HEK293 (cell line): ENCODE data around the gene FGFBP3.

Experiments used
- AEBP2 ChIP-seq: fragments of 450-650 bp; formaldehyde crosslinking; IDR thresholded peaks from 2 replicates; pipeline ENCODE4 v1.5.1; 2016; ENCODE audit warnings: missing biosample characterization, missing genetic modification characterization, borderline replicate concordance
- GLIS1 ChIP-seq: fragments of 450-650 bp; formaldehyde crosslinking; IDR thresholded peaks from 2 replicates; pipeline ENCODE4 v1.5.1; 2016; ENCODE audit warnings: missing biosample characterization, missing genetic modification characterization
- HIC1 ChIP-seq: fragments of 450-650 bp; formaldehyde crosslinking; IDR thresholded peaks from 2 replicates; pipeline ENCODE4 v1.5.1; 2016; ENCODE audit warnings: missing biosample characterization, missing genetic modification characterization
- HOXC10 ChIP-seq: sonication (generic); formaldehyde crosslinking; IDR thresholded peaks from 2 replicates; pipeline ENCODE4 v1.8.1; 2023; ENCODE audit warnings: mild to moderate bottlenecking, missing genetic modification reagents
- KLF17 ChIP-seq: fragments of 450-650 bp; formaldehyde crosslinking; IDR thresholded peaks from 2 replicates; pipeline ENCODE4 v1.5.1; 2016; ENCODE audit warnings: missing biosample characterization, missing genetic modification characterization
- KLF9 ChIP-seq: fragments of 450-650 bp; formaldehyde crosslinking; IDR thresholded peaks from 2 replicates; pipeline ENCODE4 v1.5.1; 2016; ENCODE audit warnings: missing biosample characterization, missing genetic modification characterization, low read depth
- MYNN ChIP-seq: fragments of 450-650 bp; formaldehyde crosslinking; IDR thresholded peaks from 2 replicates; pipeline ENCODE4 v1.5.1; 2016; ENCODE audit warnings: missing biosample characterization, missing genetic modification characterization, borderline replicate concordance
- PATZ1 ChIP-seq: fragments of 450-650 bp; formaldehyde crosslinking; IDR thresholded peaks from 2 replicates; pipeline ENCODE4 v1.5.1; 2016; ENCODE audit warnings: missing biosample characterization, missing genetic modification characterization
- SCRT1 ChIP-seq: fragments of 450-650 bp; formaldehyde crosslinking; IDR thresholded peaks from 2 replicates; pipeline ENCODE4 v1.5.1; 2016; ENCODE audit warnings: missing biosample characterization, missing genetic modification characterization, borderline replicate concordance
- YY1 ChIP-seq: fragments of 450-650 bp; formaldehyde crosslinking; IDR thresholded peaks from 2 replicates; pipeline ENCODE4 v1.5.1; 2018; ENCODE audit warnings: missing biosample characterization, missing genetic modification characterization
- YY2 ChIP-seq: fragments of 450-650 bp; formaldehyde crosslinking; IDR thresholded peaks from 2 replicates; pipeline ENCODE4 v1.5.1; 2016; ENCODE audit warnings: missing biosample characterization, missing genetic modification characterization
- ZFP37 ChIP-seq: fragments of 450-650 bp; formaldehyde crosslinking; IDR thresholded peaks from 2 replicates; pipeline ENCODE4 v1.5.1; 2016; ENCODE audit warnings: missing biosample characterization, missing genetic modification characterization
- ZNF155 ChIP-seq: fragments of 450-650 bp; formaldehyde crosslinking; IDR thresholded peaks from 2 replicates; pipeline ENCODE4 v1.5.1; 2016; ENCODE audit warnings: missing biosample characterization, missing genetic modification characterization
- ZNF16 ChIP-seq: fragments of 450-650 bp; formaldehyde crosslinking; IDR thresholded peaks from 2 replicates; pipeline ENCODE4 v1.5.1; 2016; ENCODE audit warnings: low read depth, missing biosample characterization, missing genetic modification characterization
- ZNF169 ChIP-seq: fragments of 450-650 bp; formaldehyde crosslinking; IDR thresholded peaks from 2 replicates; pipeline ENCODE4 v1.5.1; 2016; ENCODE audit warnings: missing biosample characterization, missing genetic modification characterization
- ZNF175 ChIP-seq: fragments of 450-650 bp; formaldehyde crosslinking; IDR thresholded peaks from 2 replicates; pipeline ENCODE4 v1.5.1; 2016; ENCODE audit warnings: missing biosample characterization, missing genetic modification characterization
- ZNF202 ChIP-seq: fragments of 450-650 bp; formaldehyde crosslinking; IDR thresholded peaks from 2 replicates; pipeline ENCODE4 v1.5.1; 2016; ENCODE audit warnings: missing biosample characterization, missing genetic modification characterization, borderline replicate concordance
- ZNF23 ChIP-seq: fragments of 450-650 bp; formaldehyde crosslinking; IDR thresholded peaks from 2 replicates; pipeline ENCODE4 v1.5.1; 2016; ENCODE audit warnings: missing biosample characterization, missing genetic modification characterization, borderline replicate concordance
- ZNF248 ChIP-seq: fragments of 450-650 bp; formaldehyde crosslinking; IDR thresholded peaks from 2 replicates; pipeline ENCODE4 v1.5.1; 2017; ENCODE audit warnings: missing biosample characterization, missing genetic modification characterization
- ZNF350 ChIP-seq: fragments of 450-650 bp; formaldehyde crosslinking; IDR thresholded peaks from 2 replicates; pipeline ENCODE4 v1.5.0; 2017; ENCODE audit warnings: missing biosample characterization, mild to moderate bottlenecking, missing genetic modification characterization
- ZNF366 ChIP-seq: fragments of 450-650 bp; formaldehyde crosslinking; conservative IDR thresholded peaks from 2 replicates; pipeline ENCODE4 v1.5.1; 2016; ENCODE audit warnings: missing biosample characterization, missing genetic modification characterization
- ZNF37A ChIP-seq: fragments of 450-650 bp; IDR thresholded peaks from 2 replicates; pipeline ENCODE4 v1.5.1; 2018; ENCODE audit warnings: missing biosample characterization, missing genetic modification characterization
- ZNF473 ChIP-seq: fragments of 450-650 bp; formaldehyde crosslinking; IDR thresholded peaks from 2 replicates; pipeline ENCODE4 v1.5.1; 2017; ENCODE audit warnings: missing biosample characterization, missing genetic modification characterization
- ZNF548 ChIP-seq: fragments of 450-650 bp; formaldehyde crosslinking; IDR thresholded peaks from 2 replicates; pipeline ENCODE4 v1.5.1; 2016; ENCODE audit warnings: missing biosample characterization, missing genetic modification characterization
- ZNF561 ChIP-seq: fragments of 450-650 bp; IDR thresholded peaks from 2 replicates; pipeline ENCODE4 v1.5.1; 2018; ENCODE audit warnings: missing biosample characterization, missing genetic modification characterization, borderline replicate concordance
- ZNF610 ChIP-seq: fragments of 450-650 bp; formaldehyde crosslinking; IDR thresholded peaks from 2 replicates; pipeline ENCODE4 v1.5.1; 2016; ENCODE audit warnings: missing biosample characterization, missing genetic modification characterization, borderline replicate concordance
- ZNF626 ChIP-seq: fragments of 450-650 bp; sonication (Bioruptor Pico); formaldehyde crosslinking; IDR thresholded peaks from 2 replicates; pipeline ENCODE4 v1.5.1; 2018; ENCODE audit warnings: missing biosample characterization, missing genetic modification characterization, inconsistent platforms
- ZNF654 ChIP-seq: fragments of 450-650 bp; formaldehyde crosslinking; IDR thresholded peaks from 2 replicates; pipeline ENCODE4 v1.5.1; 2016; ENCODE audit warnings: low read depth, missing biosample characterization, missing genetic modification characterization
- ZNF707 ChIP-seq: fragments of 450-650 bp; formaldehyde crosslinking; IDR thresholded peaks from 2 replicates; pipeline ENCODE4 v1.5.1; 2016; ENCODE audit warnings: missing biosample characterization, missing genetic modification characterization
- ZNF747 ChIP-seq: fragments of 450-650 bp; formaldehyde crosslinking; IDR thresholded peaks from 2 replicates; pipeline ENCODE4 v1.5.1; 2016; ENCODE audit warnings: missing biosample characterization, missing genetic modification characterization
- ZNF830 ChIP-seq: fragments of 450-650 bp; IDR thresholded peaks from 2 replicates; pipeline ENCODE4 v1.5.0; 2018; ENCODE audit warnings: missing biosample characterization, missing genetic modification characterization, low read depth, mild to moderate bottlenecking, moderate library complexity
- ZSCAN5A ChIP-seq: fragments of 450-650 bp; formaldehyde crosslinking; IDR thresholded peaks from 2 replicates; pipeline ENCODE4 v1.5.1; 2016; ENCODE audit warnings: missing biosample characterization, missing genetic modification characterization

FGFBP3 gene

GRCh38 chr10:91909117-91909677 lies at the start of gene FGFBP3 (continued):
- no peak for TF ChIP-seq AEBP2
- no peak for TF ChIP-seq ZNF548
- TF ChIP-seq SCRT1: no peak
- no peak for TF ChIP-seq ZNF830 (tag by site-specific recombination)
- TF ChIP-seq MYNN: no peak
- TF ChIP-seq ZNF610: 0 out of 2 replicates have a peak, but pooled peaks have one; percentile 5
- TF ChIP-seq ZNF747 (tag by site-specific recombination): no peak
- no peak for TF ChIP-seq ZNF169 (tag by site-specific recombination)
- no peak for TF ChIP-seq ZNF37A (tag by site-specific recombination)
- no peak for TF ChIP-seq KLF9 (tag by site-specific recombination)
- no peak for TF ChIP-seq ZNF248 (tag by site-specific recombination)
- TF ChIP-seq ZNF16 (tag by site-specific recombination): no peak
- TF ChIP-seq ZNF473 (tag by site-specific recombination): no peak
- TF ChIP-seq ZNF561 (tag by site-specific recombination): peak; percentile 65
- TF ChIP-seq YY1 (tag by site-specific recombination): no peak
- TF ChIP-seq ZNF202: no peak
- peak; percentile 68 for TF ChIP-seq ZNF366
- no peak for TF ChIP-seq ZNF175 (tag by site-specific recombination)
- TF ChIP-seq HIC1 (tag by site-specific recombination): no peak
- TF ChIP-seq KLF17 (tag by site-specific recombination): no peak
- TF ChIP-seq ZNF23: no peak
- TF ChIP-seq ZFP37 (tag by site-specific recombination): no peak
- 0 out of 2 replicates have a peak, but pooled peaks have one; percentile 40 for TF ChIP-seq PATZ1 (tag by site-specific recombination)
- TF ChIP-seq YY2: no peak
- TF ChIP-seq ZNF654: no peak
- no peak for TF ChIP-seq ZNF707 (tag by site-specific recombination)
- TF ChIP-seq GLIS1 (tag by site-specific recombination): no peak
- TF ChIP-seq ZNF626: no peak
- no peak for TF ChIP-seq ZNF155 (tag by site-specific recombination)
- TF ChIP-seq ZSCAN5A: no peak
- TF ChIP-seq HOXC10 (CRISPR knock-in tag): no peak
- no peak for TF ChIP-seq ZNF350 (tag by site-specific recombination)
